GM18517 (cell line): ENCODE data around the gene CHAC1.

Experiments
- ATAC-seq: cut with Tn5 transposase; IDR thresholded peaks from one replicate; pipeline ENCODE4 v1.9.1; 2021; ENCODE audit warnings: mild to moderate bottlenecking, moderate library complexity; ENCODE audit not compliant: unreplicated experiment

Gene CHAC1

DNA sequence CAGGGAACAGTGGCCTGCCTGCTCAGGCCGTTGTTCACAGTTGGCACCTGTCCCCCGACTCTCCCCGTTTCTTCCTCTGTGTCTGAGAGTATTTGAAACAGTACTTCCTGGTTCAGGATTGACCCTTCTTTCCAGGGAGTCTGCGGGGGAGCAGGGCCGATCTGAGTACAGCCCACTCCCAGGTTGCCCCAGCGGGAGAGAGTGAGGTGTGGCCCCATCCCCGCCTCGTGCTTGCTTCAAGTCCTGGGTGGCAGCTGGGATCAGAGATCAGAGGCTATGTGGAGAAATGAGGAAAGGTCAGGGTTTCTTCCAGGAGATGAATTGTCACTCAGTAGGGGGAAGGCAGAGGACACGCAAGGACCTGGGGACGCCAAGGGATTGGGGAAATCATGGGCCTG, 30.7 kb upstream of the CHAC1 start:
- ATAC-seq = no peak

DNA sequence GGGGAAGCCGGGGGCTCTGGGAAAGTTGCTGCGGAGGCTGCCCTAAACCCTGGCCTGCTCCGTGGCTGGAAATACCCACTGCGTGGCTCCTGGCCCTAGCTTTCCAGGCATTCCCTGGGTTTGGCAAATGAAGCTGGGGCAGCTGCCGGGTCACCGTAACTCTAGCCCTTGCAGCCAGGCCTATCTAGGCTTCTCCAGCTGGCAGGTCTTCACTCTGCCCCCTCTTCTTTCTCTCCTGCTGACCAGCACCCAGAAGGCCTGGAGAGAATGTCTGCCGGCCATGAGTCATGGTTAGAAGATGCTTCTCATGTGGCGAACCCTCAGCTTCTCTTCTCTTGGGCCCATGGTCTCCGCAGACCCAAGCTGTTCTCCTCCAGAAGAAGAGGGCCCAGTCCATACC, 29.7 kb upstream of the CHAC1 start:
- ATAC-seq = no peak

DNA sequence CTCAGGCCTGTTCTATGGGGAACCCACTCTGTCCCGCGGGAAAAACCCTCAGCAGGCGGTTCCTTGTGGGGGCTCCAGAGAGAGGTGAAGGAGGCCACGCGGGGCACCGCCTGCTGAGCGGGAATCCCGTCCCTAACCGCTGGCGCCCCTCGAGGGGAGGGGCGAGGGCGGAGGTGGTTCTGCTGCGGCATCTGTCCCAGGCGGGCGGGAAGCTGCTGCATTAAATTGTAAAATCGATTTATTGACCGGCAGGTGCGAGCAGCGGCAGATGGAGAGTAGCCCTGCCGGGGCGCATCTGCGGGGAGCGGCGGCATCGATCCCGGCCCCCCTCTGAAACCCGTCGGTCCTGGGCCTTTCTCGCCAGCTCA, 27.8 kb upstream of the CHAC1 start:
- ATAC-seq = no peak

DNA sequence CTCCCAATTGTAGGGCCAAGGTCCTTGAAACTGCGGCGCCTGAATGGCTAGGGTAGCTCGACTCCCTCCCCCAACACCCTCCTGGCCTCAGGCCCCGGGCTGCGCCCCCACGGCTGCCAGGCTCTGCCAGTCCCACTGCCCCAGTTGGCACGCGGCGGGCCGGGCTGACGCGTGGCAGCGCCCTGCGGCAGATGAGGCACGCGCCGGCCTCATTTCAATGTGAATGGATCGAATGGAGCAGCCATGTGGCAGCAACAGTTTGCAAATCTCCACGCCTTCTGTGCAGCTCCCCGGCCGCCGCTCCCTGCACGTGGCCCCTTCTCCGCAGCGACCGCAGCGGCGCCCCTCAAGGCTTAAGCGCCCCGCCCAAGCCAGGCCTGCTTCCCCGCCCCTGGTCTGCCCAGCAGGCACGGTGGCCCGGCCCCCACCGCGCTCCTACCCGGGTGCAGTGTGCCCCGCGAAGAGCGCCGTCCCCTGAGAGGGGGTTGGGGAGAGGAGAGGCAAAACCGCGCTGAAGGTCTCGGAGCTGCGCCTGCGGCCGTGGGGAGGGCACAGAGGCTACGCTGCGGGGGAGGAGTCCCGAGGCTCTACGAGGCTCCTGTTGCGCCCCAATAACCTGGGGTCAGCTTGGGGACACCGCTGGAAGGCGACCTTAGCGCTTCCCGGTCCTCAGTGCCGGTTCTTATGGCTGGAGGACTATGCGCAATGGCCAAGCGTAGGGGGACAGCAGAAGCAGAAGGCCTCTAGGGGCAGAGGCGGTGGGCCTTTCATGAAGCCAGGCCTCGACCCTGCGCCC, 27.2 kb upstream of the CHAC1 start:
- ATAC-seq = no peak

DNA sequence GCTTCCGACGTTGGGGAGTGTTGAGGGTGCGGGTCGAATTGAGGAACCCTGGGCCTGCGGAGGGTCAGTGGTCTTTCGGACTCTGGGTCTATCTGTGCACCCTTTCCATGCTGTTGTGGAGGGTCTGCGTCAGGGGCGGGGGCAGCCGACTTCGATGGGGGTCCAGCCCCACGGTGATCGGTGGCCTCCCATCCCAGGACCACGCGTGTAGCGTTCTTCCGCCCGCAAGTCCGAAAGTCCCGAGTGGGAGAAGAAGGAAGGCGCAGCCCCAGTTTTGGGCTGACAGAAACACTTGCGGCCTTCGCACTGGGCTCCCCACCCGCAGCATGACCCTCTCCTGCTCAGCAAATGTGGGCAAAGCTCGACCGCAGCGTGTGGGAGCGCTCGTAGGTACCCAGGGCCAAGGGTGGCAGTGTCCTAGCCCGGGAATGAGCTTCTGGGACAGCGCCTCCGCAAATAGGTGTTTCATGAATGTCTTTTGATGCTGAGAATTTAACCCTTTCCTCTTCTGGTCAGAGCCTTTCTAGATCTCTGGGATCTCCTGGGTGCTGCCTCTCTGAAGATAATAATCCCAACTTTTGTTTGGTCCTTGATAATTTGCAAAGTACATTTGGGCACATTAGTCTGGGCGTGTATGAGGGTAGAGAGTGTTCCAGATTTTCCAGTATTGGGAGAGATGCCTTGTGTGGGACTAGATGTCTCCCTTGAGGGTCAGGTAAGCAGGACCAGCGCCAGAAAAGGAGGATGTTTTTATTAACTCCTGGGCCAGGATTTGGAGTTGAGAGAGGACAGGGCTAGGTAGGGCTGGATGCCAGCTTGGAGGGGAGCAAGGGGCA, 26.4 kb upstream of the CHAC1 start:
- ATAC-seq = no peak

DNA sequence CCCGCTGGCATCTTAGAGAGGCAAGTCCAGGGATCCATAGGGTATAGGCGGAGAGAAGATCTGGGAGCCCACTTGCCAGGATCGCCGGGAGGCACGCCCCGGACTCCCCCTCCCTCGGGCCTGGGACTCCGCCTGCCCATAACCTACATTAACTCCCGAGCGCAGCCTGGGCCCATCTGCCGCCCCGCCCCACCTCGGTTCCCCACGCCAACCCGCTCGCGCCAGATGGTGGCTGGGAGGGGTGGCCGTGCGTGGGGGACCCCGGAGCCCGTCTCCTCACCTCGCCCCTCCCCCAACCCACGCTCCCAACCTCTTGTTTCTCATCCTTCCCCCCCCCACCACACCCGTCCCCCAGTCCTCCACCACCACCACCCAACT, 25.8 kb upstream of the CHAC1 start:
- no peak for ATAC-seq

DNA sequence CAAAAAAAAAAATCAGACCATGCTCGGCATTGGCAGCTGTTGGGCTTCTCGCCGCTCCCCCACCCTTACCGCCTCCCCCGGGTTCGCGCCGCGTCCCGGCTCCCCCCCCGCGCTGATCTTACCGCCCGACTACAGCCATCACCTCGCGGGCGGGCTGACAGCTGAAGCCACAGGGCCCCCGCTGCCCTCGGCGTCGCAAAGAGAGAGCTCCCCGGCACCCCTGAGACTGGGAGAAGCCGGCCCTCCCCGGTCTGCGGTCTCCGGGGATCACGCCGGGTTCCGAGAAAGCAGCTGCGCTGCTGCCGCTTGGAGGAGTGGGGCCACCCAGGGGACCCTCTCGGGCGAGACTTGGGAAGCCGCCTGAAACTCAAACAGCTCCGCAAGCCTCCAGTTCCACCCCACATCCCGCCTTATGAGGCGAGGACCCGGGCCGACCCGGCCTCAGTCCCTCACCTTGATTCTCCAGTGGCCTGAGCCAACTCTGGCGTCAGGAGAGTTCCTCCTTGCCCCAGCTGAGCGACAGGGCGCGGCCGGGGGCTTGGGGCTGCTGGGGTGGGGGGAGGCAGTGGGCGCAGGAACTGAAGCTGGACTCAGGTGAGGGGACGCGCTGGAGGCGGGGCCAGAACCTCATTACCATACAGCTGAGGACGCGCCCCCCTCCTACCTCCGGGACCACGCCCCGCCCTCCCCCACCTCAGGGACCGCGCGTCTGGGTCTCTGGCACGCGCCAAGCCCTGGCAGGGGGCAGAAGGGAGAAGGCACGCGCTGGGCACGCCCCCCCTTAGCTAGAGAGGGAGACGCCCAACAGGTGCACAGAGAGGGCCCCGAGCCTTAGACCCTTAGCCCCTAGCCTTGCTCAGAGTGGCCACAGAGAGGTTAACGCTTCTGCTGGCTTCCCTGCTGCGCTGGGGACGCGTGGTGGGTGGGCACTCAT, 25.1 kb upstream of the CHAC1 start:
- no peak for ATAC-seq

DNA sequence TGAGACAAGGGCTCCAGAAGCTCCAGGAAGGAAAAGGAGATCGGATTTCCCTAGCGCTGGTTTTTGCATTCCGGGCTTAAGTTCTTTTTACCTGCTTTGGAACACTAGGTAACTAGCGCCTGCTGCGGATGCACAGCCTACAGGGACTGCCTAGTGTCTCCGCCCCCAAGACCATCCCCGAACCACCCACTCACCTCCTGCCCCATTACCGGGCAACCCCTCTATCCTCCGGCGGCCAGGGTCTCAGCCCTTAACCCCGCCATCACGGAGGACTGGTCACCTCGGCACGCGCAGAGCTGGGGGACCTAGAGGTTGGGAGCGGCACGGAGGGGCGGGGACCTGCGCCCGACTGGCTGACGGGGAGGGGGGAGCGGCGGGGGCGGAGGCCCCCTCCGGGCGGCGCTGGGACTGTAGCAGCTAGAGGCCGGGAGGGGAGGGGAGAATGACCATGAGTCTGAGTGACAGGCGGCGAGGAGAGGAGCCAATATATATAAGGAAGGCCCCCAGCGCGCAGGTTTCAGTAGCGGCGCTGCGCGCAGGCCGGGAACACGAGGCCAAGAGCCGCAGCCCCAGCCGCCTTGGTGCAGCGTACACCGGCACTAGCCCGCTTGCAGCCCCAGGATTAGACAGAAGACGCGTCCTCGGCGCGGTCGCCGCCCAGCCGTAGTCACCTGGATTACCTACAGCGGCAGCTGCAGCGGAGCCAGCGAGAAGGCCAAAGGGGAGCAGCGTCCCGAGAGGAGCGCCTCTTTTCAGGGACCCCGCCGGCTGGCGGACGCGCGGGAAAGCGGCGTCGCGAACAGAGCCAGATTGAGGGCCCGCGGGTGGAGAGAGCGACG, 24.2 kb upstream of the CHAC1 start, which contains the start of gene DLL4:
DLL4 (plus strand) TSS at position 520 of the 839 bp plus-strand sequence. CDS start 329 bp downstream, outside the sequence.
- no peak for ATAC-seq

DNA sequence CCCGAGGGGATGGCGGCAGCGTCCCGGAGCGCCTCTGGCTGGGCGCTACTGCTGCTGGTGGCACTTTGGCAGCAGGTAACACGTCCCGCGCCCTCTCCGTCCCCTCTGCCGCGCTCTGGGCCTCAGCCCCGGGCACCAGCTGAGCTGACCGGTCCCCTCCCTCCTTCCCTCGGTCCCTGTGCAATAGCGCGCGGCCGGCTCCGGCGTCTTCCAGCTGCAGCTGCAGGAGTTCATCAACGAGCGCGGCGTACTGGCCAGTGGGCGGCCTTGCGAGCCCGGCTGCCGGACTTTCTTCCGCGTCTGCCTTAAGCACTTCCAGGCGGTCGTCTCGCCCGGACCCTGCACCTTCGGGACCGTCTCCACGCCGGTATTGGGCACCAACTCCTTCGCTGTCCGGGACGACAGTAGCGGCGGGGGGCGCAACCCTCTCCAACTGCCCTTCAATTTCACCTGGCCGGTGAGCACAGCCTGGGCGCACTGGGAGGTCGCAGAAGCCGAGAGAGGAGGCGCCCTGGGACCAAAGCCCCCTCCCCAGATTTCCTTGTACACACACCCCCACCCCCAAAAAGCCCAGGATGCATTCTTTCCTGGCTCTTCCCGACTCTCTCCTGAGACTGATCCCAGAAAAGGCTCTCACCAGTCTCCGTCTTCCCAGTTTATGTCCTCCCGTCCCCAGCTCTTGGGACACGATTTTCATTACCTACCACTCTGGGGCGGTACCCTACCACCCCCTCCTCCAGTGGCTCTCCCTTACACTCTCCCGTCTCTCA, 23.4 kb upstream of the CHAC1 start:
- ATAC-seq = no peak

DNA sequence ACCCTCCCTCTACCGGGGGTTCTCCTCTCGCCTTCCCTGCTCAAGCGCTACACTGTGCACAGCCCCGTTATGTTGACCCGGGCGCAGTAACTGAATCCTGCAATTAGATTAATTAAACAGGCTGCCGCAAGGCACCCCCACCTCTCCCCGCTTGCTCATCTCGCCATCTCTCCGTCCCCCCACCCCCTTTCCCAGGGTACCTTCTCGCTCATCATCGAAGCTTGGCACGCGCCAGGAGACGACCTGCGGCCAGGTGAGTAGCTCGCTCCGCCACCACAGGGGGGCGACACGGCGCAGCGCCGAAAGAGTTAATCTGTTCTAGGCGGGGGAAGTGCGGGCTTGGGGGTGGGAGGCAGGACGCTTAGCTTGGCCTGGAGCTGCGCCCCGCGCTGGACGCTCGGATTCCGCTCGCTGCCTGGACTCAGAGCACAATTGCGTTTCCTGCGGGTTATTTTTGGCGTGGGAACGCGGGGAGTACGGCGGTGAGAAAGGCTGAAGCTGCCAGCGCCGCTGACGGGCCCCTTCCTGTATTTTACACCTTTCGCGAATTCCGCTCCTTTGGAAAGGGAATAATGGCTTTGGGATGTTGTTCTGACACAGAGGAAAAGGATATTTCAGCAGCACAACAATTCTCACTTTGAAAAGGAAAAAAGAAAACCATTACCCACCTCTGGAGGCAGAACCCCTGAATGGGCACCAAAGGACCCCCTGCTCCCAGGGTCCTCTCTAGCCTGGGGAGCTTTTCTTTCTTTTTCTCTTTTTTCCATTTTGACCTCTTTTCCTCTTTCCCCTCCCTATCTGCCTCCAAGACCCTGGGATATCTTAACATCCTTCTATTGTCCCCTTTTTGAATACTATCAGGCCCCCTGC, 22.6 kb upstream of the CHAC1 start:
- ATAC-seq = no peak

DNA sequence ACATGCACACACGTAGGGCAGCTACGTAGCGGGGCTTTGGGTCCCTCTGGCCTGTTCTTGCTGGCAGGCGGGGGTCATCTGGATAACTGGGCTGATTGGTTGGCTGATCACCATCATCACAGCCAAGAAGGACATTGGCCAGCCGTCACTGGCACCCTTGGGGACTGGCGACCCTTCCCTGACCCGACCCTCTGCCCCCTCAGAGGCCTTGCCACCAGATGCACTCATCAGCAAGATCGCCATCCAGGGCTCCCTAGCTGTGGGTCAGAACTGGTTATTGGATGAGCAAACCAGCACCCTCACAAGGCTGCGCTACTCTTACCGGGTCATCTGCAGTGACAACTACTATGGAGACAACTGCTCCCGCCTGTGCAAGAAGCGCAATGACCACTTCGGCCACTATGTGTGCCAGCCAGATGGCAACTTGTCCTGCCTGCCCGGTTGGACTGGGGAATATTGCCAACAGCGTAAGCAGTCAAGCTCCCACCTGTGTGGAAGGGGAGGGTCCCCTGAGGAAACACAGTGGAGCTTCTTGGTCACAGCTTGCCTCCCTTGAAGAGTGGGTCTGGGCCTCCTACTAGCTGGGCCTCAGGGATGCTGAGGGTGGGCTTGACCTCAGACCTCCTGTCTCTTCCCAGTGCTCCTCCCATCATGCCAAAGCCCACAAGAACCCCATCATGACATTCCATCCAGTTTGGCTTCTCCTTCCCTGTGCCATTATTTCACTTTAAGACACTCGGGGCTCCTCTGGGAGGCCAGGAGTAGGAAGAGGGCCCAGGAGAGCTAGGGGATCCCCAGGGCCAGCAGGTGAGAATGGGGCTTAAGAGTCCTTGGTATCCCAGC, 21.8 kb upstream of the CHAC1 start:
- ATAC-seq = no peak

DNA sequence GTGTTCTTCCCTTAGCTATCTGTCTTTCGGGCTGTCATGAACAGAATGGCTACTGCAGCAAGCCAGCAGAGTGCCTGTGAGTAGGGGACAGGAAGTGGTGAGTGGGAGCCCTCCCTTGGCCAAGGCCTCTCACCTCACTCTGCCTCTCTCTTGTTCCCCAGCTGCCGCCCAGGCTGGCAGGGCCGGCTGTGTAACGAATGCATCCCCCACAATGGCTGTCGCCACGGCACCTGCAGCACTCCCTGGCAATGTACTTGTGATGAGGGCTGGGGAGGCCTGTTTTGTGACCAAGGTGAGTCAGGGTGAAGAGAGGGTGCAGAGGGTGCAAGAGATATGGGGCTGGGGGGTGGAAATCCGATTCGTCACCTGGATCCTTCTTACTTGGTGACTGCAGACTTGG, 21.1 kb upstream of the CHAC1 start:
- no peak for ATAC-seq

DNA sequence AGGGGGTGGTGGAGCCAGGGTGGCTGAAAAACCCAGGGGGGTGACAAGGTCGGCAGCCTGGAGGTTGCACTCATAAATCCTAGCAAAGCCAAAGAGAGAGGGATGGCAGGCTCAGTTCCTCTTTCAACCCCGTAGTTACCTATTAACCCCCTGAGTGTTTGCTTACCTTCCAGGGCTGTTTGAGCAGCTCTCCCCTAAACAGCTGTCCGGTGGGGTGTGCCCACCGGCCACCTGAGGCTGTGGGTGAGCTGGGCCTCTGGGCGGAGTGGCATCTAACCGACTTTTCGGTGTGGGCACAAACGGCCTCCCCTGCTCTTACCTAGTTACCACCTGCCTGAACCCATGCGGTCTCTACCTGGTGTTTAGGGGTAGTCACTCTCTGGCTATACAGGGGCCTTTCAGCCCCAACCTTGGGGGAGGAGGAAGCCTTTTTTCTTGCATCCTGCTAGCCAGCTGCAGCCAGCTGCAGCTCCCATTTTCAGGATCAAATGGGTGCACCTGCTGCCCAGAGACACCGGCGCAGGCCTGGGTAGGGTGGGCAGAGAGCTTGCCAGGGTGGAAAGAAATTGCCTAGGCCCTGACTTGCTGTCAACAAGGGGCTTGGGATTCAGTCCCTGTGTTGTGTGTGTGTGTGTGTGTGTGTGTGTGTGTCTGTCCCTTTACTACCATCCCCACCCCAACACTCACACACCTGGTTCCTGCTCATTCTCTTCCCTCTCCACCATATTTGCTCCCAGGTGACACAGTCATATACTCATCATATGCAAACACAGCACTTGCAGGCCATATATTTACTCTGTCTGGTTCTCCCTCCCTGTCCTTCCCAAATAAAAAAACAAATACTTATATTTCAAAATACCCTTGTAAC, 20.4 kb upstream of the CHAC1 start:
- no peak for ATAC-seq

DNA sequence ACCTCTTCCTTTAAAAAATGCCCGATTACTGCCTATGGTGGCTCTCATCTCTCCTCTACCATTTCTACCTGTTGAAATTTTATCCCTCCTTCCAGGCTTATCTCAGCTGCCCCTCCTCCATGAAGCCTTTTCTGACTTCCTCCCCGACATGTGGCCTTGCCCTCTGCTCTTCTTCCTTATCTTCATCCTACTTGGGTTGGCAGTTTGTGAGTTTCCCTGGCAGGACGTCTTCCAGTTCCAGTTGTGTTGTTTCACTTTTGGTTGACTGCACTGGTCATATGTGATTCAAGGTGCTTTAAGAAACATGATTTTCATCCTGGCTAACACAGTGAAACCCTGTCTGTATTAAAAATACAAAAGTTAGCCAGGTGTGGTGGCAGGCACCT, 19.8 kb upstream of the CHAC1 start:
- ATAC-seq = no peak

DNA sequence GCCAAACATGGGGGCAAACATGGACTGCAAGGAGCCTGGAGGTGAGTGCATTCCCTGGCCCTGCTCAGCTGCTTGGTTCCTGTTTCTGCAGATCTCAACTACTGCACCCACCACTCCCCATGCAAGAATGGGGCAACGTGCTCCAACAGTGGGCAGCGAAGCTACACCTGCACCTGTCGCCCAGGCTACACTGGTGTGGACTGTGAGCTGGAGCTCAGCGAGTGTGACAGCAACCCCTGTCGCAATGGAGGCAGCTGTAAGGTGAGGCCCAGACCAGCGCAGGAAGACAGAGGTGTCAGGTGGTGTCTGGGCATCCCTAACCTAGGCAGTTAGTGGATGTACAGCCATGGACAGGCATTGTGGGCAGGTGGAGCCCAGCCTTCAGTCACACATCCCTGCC, 18.8 kb upstream of the CHAC1 start:
- ATAC-seq = no peak

DNA sequence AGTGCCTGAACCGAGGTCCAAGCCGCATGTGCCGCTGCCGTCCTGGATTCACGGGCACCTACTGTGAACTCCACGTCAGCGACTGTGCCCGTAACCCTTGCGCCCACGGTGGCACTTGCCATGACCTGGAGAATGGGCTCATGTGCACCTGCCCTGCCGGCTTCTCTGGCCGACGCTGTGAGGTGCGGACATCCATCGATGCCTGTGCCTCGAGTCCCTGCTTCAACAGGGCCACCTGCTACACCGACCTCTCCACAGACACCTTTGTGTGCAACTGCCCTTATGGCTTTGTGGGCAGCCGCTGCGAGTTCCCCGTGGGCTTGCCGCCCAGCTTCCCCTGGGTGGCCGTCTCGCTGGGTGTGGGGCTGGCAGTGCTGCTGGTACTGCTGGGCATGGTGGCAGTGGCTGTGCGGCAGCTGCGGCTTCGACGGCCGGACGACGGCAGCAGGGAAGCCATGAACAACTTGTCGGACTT, 17.0 kb upstream of the CHAC1 start:
- no peak for ATAC-seq
